ENCODE results near the gene FZD10.

The FZD10 gene

GRCh38 chr12:130214686-130215395 is 52.6 kb downstream of the FZD10 start:
- DNase-seq: no peak
